A673 (cell line): ENCODE measurements around the gene SLC2A6. TPM values are rescaled to one million over a fixed set of nuclear protein-coding genes. Genes with fewer than 3 reads are reported as not detected.

ENCODE experiments used
- BruUV-seq: library from RNA; stranded (reverse); fragments of 400-500 nt; replicated peaks from 2 replicates; lab custom pipeline; 2021; lab: Mats Ljungman, UMichigan
- CTCF ChIA-PET: fragments of 300-600 bp; sonication (Branson Sonifier 250); formaldehyde crosslinking; loops from one replicate; lab custom pipeline; 2022; ENCODE audit warnings: antibody characterized with exemption; lab: Charles Lee
- POLR2A ChIA-PET: fragments of 300-600 bp; sonication (Branson Sonifier 250); formaldehyde crosslinking; loops from one replicate; lab custom pipeline; 2022; ENCODE audit warnings: antibody characterized with exemption; ENCODE audit not compliant: low non-redundant PET; lab: Charles Lee
- DNase-seq: peaks from one replicate; pipeline ENCODE4 v3.0.0-alpha.2; 2015; ENCODE audit warnings: low spot score
- H3K27ac ChIP-seq: fragments of 200-600 bp; sonication (generic); 2 replicates; pipeline ENCODE4 v1.5.1; 2016; ENCODE audit warnings: mixed run types, low read depth, mild to moderate bottlenecking, mixed read lengths, antibody characterized with exemption, low read length; ENCODE audit not compliant: poor library complexity, severe bottlenecking
- H3K27me3 ChIP-seq: fragments of 200-600 bp; sonication (generic); replicated peaks from 2 replicates; pipeline ENCODE4 v1.6.1; 2017; ENCODE audit warnings: mixed run types, low read depth, mild to moderate bottlenecking, mixed read lengths, antibody characterized with exemption, low read length; ENCODE audit not compliant: insufficient read depth, poor library complexity
- H3K36me3 ChIP-seq: fragments of 200-600 bp; sonication (generic); 2 replicates; pipeline ENCODE4 v1.6.1; 2016; ENCODE audit warnings: mixed run types, mild to moderate bottlenecking, mixed read lengths, antibody characterized with exemption, low read length; ENCODE audit not compliant: insufficient read depth, poor library complexity, severe bottlenecking
- H3K4me1 ChIP-seq: fragments of 200-600 bp; sonication (generic); 2 replicates; pipeline ENCODE4 v1.6.1; 2017; ENCODE audit warnings: mixed run types, mild to moderate bottlenecking, mixed read lengths, antibody characterized with exemption, low read length; ENCODE audit not compliant: insufficient read depth, poor library complexity, severe bottlenecking
- H3K4me3 ChIP-seq: fragments of 200-600 bp; sonication (generic); 2 replicates; pipeline ENCODE4 v1.5.1; 2016; ENCODE audit warnings: low read depth, mixed run types, mild to moderate bottlenecking, mixed read lengths, low read length; ENCODE audit not compliant: poor library complexity, severe bottlenecking
- H3K9me3 ChIP-seq: fragments of 200-600 bp; sonication (generic); 2 replicates; pipeline ENCODE4 v1.6.1; 2016; ENCODE audit warnings: mixed run types, low read depth, mild to moderate bottlenecking, mixed read lengths, antibody characterized with exemption, low read length; ENCODE audit not compliant: poor library complexity, severe bottlenecking
- EZH2 ChIP-seq: fragments of 200-600 bp; sonication (generic); IDR thresholded peaks from 2 replicates; pipeline ENCODE4 v1.6.1; 2017; ENCODE audit warnings: borderline replicate concordance, low read depth, mild to moderate bottlenecking, mixed read lengths, antibody characterized with exemption, low read length; ENCODE audit not compliant: poor library complexity, severe bottlenecking
- intact Hi-C: fragments of 100-400 bp; cut with micrococcal nuclease; formaldehyde crosslinking; loops from one replicate; pipeline ENCODE4 v1.10.0; 2022; ENCODE audit not compliant: unreplicated experiment
- total RNA-seq: library from RNA; stranded (reverse); gene quantifications from 2 replicates; pipeline ENCODE4 v1.2.3, GENCODE V29; 2021
- TF ChIP-seq, protein P1 (sequence below): fragments of 300-800, 200-600 bp; sonication (generic); conservative IDR thresholded peaks from 2 replicates; pipeline ENCODE4 v1.5.1; 2017; ENCODE audit warnings: low read depth, mild to moderate bottlenecking, antibody characterized with exemption, low read length, moderate library complexity, mixed read lengths

SLC2A6 gene
- total RNA-seq, 1 experiment from 2014 or later, result 1.8 TPM

DNA sequence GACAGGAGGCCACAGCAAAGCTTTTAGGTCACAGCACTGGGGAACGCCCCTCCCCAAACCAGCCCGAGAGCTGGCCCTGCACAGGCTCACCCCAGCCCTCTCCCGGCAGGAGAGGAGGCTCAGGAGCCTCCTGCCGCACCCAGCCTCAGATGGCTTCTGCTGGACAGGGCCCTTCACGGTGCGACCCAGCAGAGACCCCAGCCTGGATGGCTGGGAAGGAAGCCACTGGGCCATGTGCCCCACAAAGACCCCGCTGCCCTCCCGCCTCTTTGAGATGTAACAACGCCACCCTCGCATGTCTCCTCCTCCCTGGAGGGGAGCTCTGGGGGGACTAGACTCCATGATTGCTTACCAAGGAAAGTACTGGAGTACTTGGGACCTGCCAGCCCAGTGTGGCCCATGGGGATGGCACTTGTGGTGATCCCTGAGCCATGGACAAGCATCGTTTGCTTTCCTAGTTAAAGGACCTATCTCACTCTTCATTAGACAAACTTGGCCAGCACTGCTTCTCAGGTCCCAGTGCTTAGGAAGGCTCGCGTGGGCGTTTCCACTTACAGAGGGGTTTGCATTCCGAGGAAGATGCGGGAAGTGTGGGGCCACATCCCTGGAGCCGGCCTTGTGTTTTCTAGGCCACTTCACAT lies 36.8 kb upstream of the SLC2A6 start:
- Histone ChIP-seq H3K36me3 (no peaks in the 10 kb centered on the region), H3K27ac (no peak overlapping the region), H3K9me3 (no peaks in the 10 kb centered on the region), H3K4me3 (no peak overlapping the region), H3K27me3 (no peaks in the 10 kb centered on the region), H3K4me1 (no peaks in the 10 kb centered on the region)
- ChIA-PET CTCF (no interaction called here), POLR2A (no interaction called here)
- intact Hi-C loops, result no loop called here
- BruUV-seq, result no TSS peak
- no peak for DNase-seq
- TF ChIP-seq EZH2, result no peak
- TF ChIP-seq, protein P1, sequence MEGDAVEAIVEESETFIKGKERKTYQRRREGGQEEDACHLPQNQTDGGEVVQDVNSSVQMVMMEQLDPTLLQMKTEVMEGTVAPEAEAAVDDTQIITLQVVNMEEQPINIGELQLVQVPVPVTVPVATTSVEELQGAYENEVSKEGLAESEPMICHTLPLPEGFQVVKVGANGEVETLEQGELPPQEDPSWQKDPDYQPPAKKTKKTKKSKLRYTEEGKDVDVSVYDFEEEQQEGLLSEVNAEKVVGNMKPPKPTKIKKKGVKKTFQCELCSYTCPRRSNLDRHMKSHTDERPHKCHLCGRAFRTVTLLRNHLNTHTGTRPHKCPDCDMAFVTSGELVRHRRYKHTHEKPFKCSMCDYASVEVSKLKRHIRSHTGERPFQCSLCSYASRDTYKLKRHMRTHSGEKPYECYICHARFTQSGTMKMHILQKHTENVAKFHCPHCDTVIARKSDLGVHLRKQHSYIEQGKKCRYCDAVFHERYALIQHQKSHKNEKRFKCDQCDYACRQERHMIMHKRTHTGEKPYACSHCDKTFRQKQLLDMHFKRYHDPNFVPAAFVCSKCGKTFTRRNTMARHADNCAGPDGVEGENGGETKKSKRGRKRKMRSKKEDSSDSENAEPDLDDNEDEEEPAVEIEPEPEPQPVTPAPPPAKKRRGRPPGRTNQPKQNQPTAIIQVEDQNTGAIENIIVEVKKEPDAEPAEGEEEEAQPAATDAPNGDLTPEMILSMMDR, result no peak

DNA sequence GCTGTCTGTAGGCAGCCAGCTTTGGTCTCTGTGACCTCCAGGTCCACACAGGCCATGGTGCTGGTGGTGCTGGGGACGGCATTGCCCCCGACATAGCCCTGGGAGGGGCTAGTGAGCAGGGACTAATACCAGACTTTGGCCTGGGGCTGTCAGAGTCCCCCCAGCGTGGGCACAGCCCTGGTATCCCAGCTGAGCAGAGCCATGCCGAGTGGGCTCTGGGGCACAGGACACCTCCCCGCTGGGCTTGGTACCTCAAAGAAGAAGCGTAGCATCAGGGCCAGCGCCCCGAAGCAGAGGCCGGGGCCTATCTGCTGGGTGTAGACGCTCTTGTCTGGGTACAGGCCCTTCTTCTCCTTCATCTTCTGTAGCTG lies 36.3 kb upstream of the SLC2A6 start:
- intact Hi-C loops, result no loop called here
- H3K4me1 ChIP-seq, result no peaks in the 10 kb centered on the region
- POLR2A ChIA-PET, result no interaction called here

DNA sequence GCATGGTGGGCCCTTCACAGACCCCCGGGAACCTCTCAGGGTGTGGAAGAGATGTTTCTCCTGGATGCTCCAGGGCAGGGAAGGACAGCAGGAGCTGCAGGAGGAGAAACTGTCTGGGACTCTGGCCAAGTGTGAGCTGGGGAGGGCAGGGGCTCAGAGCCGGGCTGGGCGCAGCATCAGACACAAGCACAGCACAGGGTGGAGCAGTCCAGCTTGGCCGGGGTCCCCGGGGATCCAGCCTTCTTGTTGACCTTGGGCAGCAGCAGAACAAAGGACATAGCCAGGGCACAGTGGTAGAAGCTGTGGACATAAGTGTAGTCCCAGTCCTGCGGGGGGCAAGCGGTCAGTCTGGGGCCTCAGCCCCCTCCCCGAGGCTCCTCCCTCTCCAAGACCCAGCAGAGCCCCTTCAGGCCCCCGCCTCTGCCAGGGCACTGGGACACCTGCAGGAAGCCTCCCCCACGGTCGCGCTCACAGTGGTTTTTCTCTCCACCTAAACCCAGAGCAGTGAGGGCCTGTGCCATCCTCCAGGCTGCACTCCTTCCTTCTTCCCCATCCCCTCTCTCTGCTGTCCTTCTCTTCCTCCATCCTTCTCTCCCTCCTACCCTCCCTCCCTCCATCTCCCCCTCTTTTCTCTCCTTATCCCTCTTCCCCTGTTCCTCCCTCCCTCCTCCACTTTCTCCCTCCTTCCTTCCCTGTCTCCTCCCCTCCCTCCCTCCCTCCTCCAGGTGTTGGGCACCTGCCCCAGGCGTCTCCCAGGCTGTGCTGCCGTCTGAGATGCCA lies 35.8 kb upstream of the SLC2A6 start:
- TF ChIP-seq, protein P1, result no peak
- TF ChIP-seq EZH2, result no peak
- Histone ChIP-seq H3K36me3 (no peaks in the 10 kb centered on the region), H3K9me3 (no peaks in the 10 kb centered on the region), H3K27me3 (no peaks in the 10 kb centered on the region), H3K4me3 (no peak overlapping the region), H3K4me1 (peaks cover 3% of the 10 kb centered on the region), H3K27ac (no peak overlapping the region)
- no peak for DNase-seq
- BruUV-seq, result no TSS peak
- intact Hi-C loops, result no loop called here
- ChIA-PET POLR2A (no interaction called here), CTCF (no interaction called here)

More for the DNA sequence above, 36.3 kb upstream of the SLC2A6 start:
- CTCF ChIA-PET, result no interaction called here
- Histone ChIP-seq H3K27me3 (no peaks in the 10 kb centered on the region), H3K4me3 (no peak overlapping the region), H3K9me3 (no peaks in the 10 kb centered on the region), H3K27ac (no peak overlapping the region), H3K36me3 (no peaks in the 10 kb centered on the region)
- no peak for DNase-seq
- TF ChIP-seq EZH2, result no peak
- TF ChIP-seq, protein P1, result no peak
- BruUV-seq, result no TSS peak
